CD4-positive, alpha-beta T cell treated with Interleukin-21 for 1 hour (primary cell): ENCODE measurements around the gene SLC6A8.
"Not testable (repeated sequence)": the region's sequence is repeated elsewhere in the genome, so short reads cannot be mapped to it uniquely, and the experiment has no call there.

Source experiments
- DNase-seq: peaks from one replicate; pipeline ENCODE4 v3.0.0-alpha.2; 2020

The SLC6A8 gene

GRCh38 chrX:153694256-153694655 lies 6.5 kb downstream of the SLC6A8 start:
- not testable (repeated sequence) for DNase-seq

GRCh38 chrX:153694687-153695270 lies 7.1 kb downstream of the SLC6A8 start:
- no peak for DNase-seq

DNA sequence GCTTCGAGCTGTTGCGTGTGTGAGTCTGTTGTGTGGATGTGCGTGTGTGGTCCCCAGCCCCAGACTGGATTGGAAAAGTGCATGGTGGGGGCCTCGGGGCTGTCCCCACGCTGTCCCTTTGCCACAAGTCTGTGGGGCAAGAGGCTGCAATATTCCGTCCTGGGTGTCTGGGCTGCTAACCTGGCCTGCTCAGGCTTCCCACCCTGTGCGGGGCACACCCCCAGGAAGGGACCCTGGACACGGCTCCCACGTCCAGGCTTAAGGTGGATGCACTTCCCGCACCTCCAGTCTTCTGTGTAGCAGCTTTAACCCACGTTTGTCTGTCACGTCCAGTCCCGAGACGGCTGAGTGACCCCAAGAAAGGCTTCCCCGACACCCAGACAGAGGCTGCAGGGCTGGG lies 8.4 kb downstream of the SLC6A8 start:
- no peak for DNase-seq

GRCh38 chrX:153696538-153696937 lies 8.8 kb downstream of the SLC6A8 start:
- DNase-seq: not testable (repeated sequence)

- not testable (repeated sequence) for DNase-seq
Observed at GRCh38 chrX:153696986-153697722, 9.4 kb downstream of the SLC6A8 start.

DNA sequence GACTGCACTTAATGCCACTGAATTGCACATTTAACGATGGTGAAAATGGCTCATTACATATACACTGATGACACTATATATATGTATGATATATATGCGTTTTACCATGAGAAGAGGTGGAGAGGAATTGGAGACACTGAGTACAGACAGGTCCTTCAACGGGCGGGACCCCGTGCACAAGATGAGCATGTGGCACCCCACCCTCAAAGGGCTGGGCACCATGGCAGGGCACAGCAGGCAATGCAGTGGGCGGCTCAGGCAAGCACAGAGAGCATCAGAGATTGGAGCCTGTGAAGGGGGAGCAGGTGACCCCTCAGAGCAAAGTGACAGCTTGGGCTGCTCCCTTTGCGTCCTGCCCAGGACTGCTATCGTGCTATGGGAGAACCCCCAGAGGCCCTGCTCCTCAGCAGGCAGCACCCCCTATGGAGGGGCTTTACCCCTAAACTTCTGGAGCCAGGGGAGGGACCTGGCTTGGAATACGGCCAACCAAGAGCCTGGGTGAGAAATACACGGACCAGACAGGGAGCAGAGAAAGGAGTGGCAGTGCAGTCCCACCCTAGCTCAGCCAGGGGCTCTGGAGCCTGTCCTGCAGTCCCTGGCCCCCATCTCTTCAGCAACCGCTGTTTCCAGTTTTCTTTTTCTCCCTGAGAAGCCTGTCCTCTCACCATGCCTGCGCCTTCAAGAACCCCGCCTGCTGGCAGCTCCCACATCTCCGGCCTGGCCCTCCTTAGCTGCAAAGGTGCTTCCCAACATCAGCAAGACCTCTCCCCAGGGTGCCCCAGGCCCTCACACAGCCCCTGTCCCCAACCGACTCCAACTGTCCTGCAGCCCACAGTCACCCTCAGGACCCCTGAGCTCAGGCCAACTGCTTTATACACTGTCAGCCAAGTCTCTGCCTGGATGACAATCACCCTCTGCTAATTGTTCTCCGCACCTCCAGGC lies 10.5 kb downstream of the SLC6A8 start:
- DNase-seq: no peak

GRCh38 chrX:153699210-153699783 lies 11.6 kb downstream of the SLC6A8 start:
- DNase-seq: not testable (repeated sequence)

DNA sequence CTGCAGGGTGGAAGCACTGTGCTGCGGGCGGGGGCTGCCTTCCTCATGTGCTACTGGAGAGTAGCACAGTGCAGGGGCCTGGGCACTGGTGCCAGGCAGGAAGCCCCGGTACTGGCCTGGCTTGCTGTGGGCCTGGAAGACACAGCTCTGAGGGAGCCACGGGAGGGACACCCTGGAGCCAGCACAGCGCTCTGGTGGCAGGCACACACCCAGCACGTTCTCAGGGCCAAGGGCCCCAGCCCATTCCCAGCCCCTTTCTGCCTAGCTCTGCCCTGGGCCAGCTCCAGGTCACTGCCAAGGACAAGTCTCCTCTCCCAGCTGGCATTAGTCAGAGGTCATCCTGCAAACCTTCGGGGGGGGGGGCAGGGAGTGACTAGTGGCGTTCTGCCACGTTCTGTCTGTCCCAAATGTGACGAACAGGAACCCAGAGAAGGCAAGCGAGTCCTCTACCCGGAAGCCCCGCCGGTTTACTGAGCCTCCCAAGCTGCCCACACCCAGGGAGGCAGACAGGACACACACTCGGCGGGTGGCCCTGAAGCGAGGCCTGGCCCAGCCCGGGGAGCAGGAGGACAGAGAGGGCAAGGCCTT lies 12.2 kb downstream of the SLC6A8 start:
- DNase-seq: not testable (repeated sequence)

DNA sequence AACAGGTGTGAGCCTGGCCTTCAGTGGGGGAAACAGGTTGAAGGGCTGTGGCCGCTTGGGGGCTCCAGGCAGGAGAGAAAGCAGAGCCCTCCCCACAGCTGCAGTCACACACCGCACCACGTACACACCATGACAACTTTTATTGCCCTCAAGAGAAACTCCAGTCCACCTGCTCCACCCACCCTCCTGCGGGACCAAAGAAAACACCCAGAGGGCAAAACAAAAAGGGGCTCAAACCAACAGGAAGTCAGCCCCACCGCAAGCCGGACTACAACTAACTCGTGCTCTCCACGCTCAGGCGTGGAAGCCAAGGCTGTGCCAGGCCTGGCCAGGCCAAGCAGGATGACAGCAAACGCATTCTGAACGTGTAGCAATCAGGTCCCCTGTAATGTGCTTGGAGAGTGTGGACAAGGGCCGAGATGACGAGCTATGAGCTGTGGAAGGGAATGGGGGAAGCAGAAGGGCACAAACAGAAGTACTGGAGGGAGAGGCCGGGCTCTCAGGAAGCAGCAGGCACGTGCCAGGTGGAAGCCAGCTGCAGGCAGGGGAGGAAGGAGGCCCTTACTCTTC lies 12.7 kb downstream of the SLC6A8 start:
- DNase-seq: no peak

DNA sequence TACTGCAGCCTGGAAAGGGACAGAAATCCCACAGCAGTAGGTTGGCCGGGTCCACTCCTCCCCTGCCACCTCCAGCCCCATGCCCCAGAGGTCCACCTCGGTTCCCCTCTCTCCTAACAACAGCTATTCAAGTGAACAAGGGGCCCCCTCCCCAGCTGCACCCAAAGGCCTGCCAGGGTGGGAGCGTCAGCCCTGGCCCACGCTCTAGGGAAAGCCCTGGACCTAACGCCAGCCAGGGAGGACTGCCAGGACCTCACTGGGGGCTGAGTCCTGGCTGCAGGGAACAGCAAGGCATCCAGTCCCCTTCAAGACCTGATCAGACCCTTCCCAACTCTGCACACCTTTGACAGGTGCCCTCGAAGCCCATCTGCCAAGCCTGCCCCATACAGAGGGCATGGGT lies 13.2 kb downstream of the SLC6A8 start:
- DNase-seq: no peak

GRCh38 chrX:153701706-153702105 lies 14.0 kb downstream of the SLC6A8 start:
- no peak for DNase-seq

DNA sequence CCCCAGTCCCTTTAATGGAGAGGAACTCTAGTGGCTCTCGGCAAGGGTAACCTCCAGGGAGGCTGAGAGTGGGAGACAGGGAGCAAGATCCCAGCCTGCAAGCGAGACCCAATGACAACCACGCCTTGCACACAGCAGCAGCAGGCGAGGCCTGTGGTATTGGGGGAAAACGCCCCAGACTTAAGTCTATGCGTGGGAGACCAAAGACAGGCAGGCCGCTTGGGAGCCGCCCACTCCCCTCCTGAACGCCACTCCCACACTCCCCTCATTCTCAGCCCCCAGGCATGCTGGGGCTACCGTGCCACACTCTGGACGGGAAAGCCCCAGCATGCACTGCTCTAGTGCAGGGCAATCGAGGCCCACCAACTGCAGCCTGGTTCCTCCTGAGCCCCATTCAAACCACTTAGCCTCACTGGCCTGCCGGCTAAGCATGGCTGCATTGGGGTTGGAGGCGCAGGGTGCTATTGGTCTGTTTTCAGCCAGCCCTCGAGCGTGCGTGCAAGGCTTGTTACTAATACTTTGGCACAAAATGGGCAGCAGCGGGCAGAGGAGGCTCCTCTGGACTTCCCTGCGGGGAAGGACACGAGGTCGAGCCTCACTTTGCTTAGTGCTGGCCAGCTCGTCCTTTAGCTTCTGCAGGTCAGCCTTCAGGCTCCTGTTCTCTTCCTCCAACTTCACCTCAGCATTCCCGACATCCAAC lies 14.8 kb downstream of the SLC6A8 start:
- no peak for DNase-seq

GRCh38 chrX:153703036-153703370 lies 15.3 kb downstream of the SLC6A8 start:
- no peak for DNase-seq

DNA sequence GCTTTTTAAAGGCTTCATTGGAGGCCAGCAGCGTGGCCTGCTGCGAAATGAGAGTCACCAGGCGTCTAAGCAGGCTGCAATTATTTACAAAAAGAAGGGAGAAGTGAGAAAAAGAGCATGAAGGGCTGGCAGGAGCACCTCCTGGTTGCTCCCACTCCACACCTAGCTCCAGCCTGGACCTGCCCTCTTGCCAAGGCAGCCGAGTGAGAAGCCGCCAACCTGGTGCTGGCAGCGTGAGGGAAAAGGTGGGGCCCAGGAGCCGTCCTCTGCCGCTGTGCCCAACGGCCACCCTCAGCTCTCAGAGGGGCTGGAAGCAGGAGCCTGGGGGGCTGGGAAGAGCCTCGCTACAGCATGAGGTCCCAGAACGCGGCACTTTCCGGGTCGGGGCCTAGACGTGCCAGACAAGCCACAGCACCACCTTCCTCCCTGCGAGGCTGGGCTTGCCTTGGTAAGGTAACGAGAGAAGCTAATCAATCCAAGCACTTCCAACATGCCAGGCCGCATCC lies 16.3 kb downstream of the SLC6A8 start:
- no peak for DNase-seq

GRCh38 chrX:153704631-153705402 lies 17.1 kb downstream of the SLC6A8 start:
- not testable (repeated sequence) for DNase-seq

DNA sequence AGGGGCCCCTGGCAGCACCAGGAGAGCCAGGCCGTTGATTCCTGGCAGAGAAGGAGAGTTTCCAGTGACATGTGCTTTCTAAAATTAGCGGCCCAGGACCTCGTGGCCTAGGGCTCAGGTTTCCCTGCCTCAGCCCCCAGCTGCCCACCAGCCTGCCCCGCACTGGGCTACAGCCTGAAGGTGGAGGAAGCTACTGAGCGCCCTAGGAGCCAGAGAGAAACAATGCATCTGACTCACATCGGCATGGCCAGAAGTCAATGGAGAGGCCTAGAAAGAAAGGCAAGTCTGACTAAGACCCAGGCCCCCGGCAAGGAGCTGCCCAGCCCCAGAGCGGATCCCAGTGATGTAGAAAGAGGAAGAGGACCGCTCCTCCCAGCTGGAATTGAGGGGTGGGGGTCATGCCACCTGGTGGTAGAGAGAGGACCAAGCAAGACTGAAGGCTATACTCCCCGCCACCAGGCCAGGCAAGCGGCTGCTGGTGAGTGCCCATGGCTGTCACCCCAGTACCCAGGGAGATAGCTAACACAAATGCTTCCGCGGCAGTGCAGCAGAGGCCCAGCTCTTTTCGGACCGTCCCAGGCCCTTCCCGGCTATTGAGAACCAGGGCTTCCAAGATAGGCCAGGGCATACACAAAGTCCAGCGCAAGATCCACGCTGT lies 17.8 kb downstream of the SLC6A8 start:
- not testable (repeated sequence) for DNase-seq

DNA sequence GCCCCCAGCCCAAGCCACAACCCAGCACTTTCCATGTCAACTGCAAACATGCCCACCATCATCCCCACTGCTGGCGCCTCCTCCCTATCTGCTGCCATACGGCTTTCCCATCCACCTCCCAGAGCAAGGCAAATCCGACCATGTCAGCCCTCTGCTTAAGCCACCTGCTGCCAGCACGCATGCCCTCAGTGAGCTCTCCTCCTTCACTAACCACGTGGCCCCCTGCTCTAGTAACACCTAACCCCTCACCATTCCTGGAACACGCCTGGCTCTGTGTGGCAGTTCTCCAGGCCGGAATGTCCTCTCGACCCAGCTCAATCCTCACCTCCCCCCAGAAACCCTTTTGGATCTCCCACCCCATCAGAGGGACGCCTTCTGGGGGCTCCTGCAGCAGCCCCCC lies 19.1 kb downstream of the SLC6A8 start:
- no peak for DNase-seq

- DNase-seq: no peak
Observed at GRCh38 chrX:153707406-153707805, 19.7 kb downstream of the SLC6A8 start.

- DNase-seq: peak; percentile 36
Observed at GRCh38 chrX:153708415-153708814, 20.7 kb downstream of the SLC6A8 start.
